ENCODE data around the gene GAB2.

DNA sequence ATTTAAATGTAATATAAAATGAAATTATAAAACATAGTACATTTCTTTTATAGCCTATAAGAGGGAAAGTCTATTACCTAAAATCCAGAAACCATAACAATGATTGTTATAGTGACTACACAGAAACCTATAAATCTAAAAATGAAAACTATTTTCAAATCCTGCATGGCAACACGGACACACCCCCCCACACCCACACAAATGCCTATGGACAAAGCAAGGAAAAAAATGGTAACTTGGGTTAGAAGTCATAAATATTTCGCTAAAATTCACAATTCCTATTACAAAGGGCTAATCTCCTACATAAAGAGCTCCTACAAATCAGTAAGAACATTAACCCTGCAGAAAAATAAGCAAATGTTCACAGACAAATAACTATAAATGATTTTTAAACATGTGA, 56.4 kb downstream of the GAB2 start:
- TF ChIP-seq, protein P1, sequence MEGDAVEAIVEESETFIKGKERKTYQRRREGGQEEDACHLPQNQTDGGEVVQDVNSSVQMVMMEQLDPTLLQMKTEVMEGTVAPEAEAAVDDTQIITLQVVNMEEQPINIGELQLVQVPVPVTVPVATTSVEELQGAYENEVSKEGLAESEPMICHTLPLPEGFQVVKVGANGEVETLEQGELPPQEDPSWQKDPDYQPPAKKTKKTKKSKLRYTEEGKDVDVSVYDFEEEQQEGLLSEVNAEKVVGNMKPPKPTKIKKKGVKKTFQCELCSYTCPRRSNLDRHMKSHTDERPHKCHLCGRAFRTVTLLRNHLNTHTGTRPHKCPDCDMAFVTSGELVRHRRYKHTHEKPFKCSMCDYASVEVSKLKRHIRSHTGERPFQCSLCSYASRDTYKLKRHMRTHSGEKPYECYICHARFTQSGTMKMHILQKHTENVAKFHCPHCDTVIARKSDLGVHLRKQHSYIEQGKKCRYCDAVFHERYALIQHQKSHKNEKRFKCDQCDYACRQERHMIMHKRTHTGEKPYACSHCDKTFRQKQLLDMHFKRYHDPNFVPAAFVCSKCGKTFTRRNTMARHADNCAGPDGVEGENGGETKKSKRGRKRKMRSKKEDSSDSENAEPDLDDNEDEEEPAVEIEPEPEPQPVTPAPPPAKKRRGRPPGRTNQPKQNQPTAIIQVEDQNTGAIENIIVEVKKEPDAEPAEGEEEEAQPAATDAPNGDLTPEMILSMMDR (IDR thresholded peaks at IDR 0.05) = no peak
- TF ChIP-seq POLR2A (IDR thresholded peaks at IDR 0.05; ENCODE audit: low read depth) (no peak), POLR2AphosphoS5 (IDR thresholded peaks at IDR 0.05) (no peak), EP300 (IDR thresholded peaks at IDR 0.05) (no peak)
